IMR-90 (cell line): ENCODE results near the gene MMD. TPM values are rescaled to one million over a fixed set of nuclear protein-coding genes. Genes with fewer than 3 reads are reported as not detected.

Experiments used
- ATAC-seq: fragments of 200-7000 bp; cut with Tn5 transposase; 2 replicates; pipeline ENCODE4 v1.9.1; 2020; ENCODE audit warnings: low read depth, mild to moderate bottlenecking, moderate library complexity
- BruUV-seq: library from RNA; stranded (reverse); fragments of 400-500 nt; replicated peaks from 2 replicates; lab custom pipeline; 2021; lab: Mats Ljungman, UMichigan
- CTCF ChIA-PET: fragments of 300-600 bp; formaldehyde crosslinking; extraction: SDS; loops from one replicate; lab custom pipeline; 2021; ENCODE audit warnings: antibody characterized with exemption; lab: Yijun Ruan, JAX
- POLR2A ChIA-PET: fragments of 300-600 bp; sonication (Branson Sonifier 250); formaldehyde crosslinking; loops from one replicate; lab custom pipeline; 2022; ENCODE audit warnings: antibody characterized with exemption; ENCODE audit not compliant: unreplicated experiment; lab: Charles Lee
- DNase-seq: peaks from one replicate; pipeline ENCODE4 v3.0.0; 2013
- H2AFZ ChIP-seq: replicated peaks from 2 replicates; pipeline ENCODE3; 2013; ENCODE audit warnings: low read length, mild to moderate bottlenecking; ENCODE audit not compliant: poor library complexity
- H2AK5ac ChIP-seq: 2 replicates; pipeline ENCODE4 v1.6.1; 2013; ENCODE audit warnings: low read depth, low read length, inconsistent platforms
- H2AK9ac ChIP-seq: replicated peaks from 2 replicates; pipeline ENCODE3; 2013; ENCODE audit warnings: mild to moderate bottlenecking, low read depth, low read length, moderate library complexity; ENCODE audit not compliant: poor library complexity
- H2BK120ac ChIP-seq: 2 replicates; pipeline ENCODE4 v1.6.1; 2013; ENCODE audit warnings: low read depth, low read length, inconsistent platforms
- H2BK15ac ChIP-seq: 3 replicates; pipeline ENCODE4 v1.6.1; 2013; ENCODE audit warnings: low read depth, low read length, inconsistent platforms
- H2BK20ac ChIP-seq: 2 replicates; pipeline ENCODE4 v1.6.1; 2013; ENCODE audit warnings: low read depth, mild to moderate bottlenecking, inconsistent platforms, low read length, moderate library complexity
- H2BK5ac ChIP-seq: 2 replicates; pipeline ENCODE4 v1.6.1; 2013; ENCODE audit warnings: mild to moderate bottlenecking, low read depth, low read length, inconsistent platforms; ENCODE audit not compliant: poor library complexity, severe bottlenecking
- H3K14ac ChIP-seq: replicated peaks from 2 replicates; pipeline ENCODE4 v1.6.1; 2013; ENCODE audit warnings: low read depth, low read length, inconsistent platforms
- H3K18ac ChIP-seq: 2 replicates; pipeline ENCODE4 v1.6.1; 2013; ENCODE audit warnings: low read depth, low read length, control low read depth
- H3K23ac ChIP-seq: 2 replicates; pipeline ENCODE4 v1.6.1; 2013; ENCODE audit warnings: low read depth, low read length, inconsistent platforms
- H3K27ac ChIP-seq: 2 replicates; pipeline ENCODE4 v1.5.1; 2013; ENCODE audit warnings: mild to moderate bottlenecking, control low read depth, low read length; ENCODE audit not compliant: insufficient read depth
- H3K27me3 ChIP-seq: 2 replicates; pipeline ENCODE4 v1.6.1; 2013; ENCODE audit warnings: low read length; ENCODE audit not compliant: control insufficient read depth, insufficient read depth
- H3K36me3 ChIP-seq: 2 replicates; pipeline ENCODE4 v1.6.1; 2013; ENCODE audit warnings: low read length, mixed read lengths; ENCODE audit not compliant: control insufficient read depth, insufficient read depth
- H3K4ac ChIP-seq: 2 replicates; pipeline ENCODE4 v1.6.1; 2013; ENCODE audit warnings: low read depth, low read length, inconsistent platforms
- H3K4me1 ChIP-seq: 2 replicates; pipeline ENCODE4 v1.6.1; 2013; ENCODE audit warnings: low read length, mixed read lengths; ENCODE audit not compliant: control insufficient read depth, insufficient read depth
- H3K4me2 ChIP-seq: 2 replicates; pipeline ENCODE4 v1.6.1; 2013; ENCODE audit warnings: low read depth, mild to moderate bottlenecking, control low read depth, low read length, moderate library complexity
- H3K4me3 ChIP-seq: 2 replicates; pipeline ENCODE4 v1.5.1; 2013; ENCODE audit warnings: low read depth, mild to moderate bottlenecking, control low read depth, low read length, moderate library complexity; ENCODE audit not compliant: insufficient read depth
- H3K56ac ChIP-seq: 2 replicates; pipeline ENCODE4 v1.6.1; 2013; ENCODE audit warnings: low read length, inconsistent platforms; ENCODE audit not compliant: insufficient read depth; ENCODE audit errors: extremely low read depth
- H3K79me1 ChIP-seq, 2 experiments: 2 replicates each; pipeline ENCODE4 v1.6.1; 2013; ENCODE audit warnings: low read length in 2 of 2, inconsistent platforms in 1 of 2, low read depth in 1 of 2
- H3K9ac ChIP-seq: 2 replicates; pipeline ENCODE4 v1.6.1; 2013; ENCODE audit warnings: low read depth, low read length, control low read depth
- H3K9me1 ChIP-seq: 2 replicates; pipeline ENCODE4 v1.6.1; 2013; ENCODE audit warnings: low read length, inconsistent platforms; ENCODE audit not compliant: insufficient read depth
- H3K9me3 ChIP-seq: 2 replicates; pipeline ENCODE4 v1.6.1; 2013; ENCODE audit warnings: low read length; ENCODE audit not compliant: control insufficient read depth, insufficient read depth
- H4K20me1 ChIP-seq: 2 replicates; pipeline ENCODE4 v1.6.1; 2013; ENCODE audit warnings: low read length, inconsistent platforms; ENCODE audit not compliant: insufficient read depth
- H4K5ac ChIP-seq: 2 replicates; pipeline ENCODE4 v1.6.1; 2013; ENCODE audit warnings: mild to moderate bottlenecking, low read depth, low read length, control low read depth
- H4K8ac ChIP-seq, 2 experiments: 2 replicates each; pipeline ENCODE4 v1.6.1; 2013; ENCODE audit warnings: low read depth in 2 of 2, low read length in 2 of 2, control low read depth in 1 of 2, inconsistent platforms in 1 of 2
- H4K91ac ChIP-seq: 2 replicates; pipeline ENCODE4 v1.6.1; 2013; ENCODE audit warnings: low read depth, low read length, inconsistent platforms; ENCODE audit not compliant: insufficient read depth
- BHLHE40 ChIP-seq: fragments of 150-350 bp; IDR thresholded peaks from 2 replicates; pipeline ENCODE4 v1.6.1; 2016; ENCODE audit warnings: mild to moderate bottlenecking, low read depth, low read length
- FOS ChIP-seq: fragments of 150-350 bp; IDR thresholded peaks from 2 replicates; pipeline ENCODE4 v1.6.1; 2016; ENCODE audit warnings: low read depth, low read length
- MAZ ChIP-seq: IDR thresholded peaks from 2 replicates; pipeline ENCODE4 v1.6.1; 2012; ENCODE audit warnings: low read depth, mild to moderate bottlenecking, low read length, improper control_type of control experiment, moderate library complexity, borderline replicate concordance
- NFE2L2 ChIP-seq: fragments of 150-350 bp; IDR thresholded peaks from 2 replicates; pipeline ENCODE4 v1.6.1; 2016; ENCODE audit warnings: low read depth, mild to moderate bottlenecking, low read length
- POLR2A ChIP-seq: IDR thresholded peaks from 2 replicates; pipeline ENCODE4 v1.6.1; 2012; ENCODE audit warnings: mild to moderate bottlenecking, low read depth, low read length
- RAD21 ChIP-seq: IDR thresholded peaks from 2 replicates; pipeline ENCODE4 v1.6.1; 2012; ENCODE audit warnings: low read length, improper control_type of control experiment
- RCOR1 ChIP-seq: IDR thresholded peaks from 2 replicates; pipeline ENCODE4 v1.6.1; 2012; ENCODE audit warnings: mild to moderate bottlenecking, low read length, improper control_type of control experiment; ENCODE audit not compliant: insufficient replicate concordance
- RFX5 ChIP-seq: IDR thresholded peaks from 2 replicates; pipeline ENCODE4 v1.8.0; 2012; ENCODE audit warnings: low read depth, mild to moderate bottlenecking, low read length, moderate library complexity
- SMC3 ChIP-seq: fragments of 150-350 bp; IDR thresholded peaks from 2 replicates; pipeline ENCODE4 v1.6.1; 2016; ENCODE audit warnings: low read depth, mild to moderate bottlenecking, antibody characterized with exemption, low read length, moderate library complexity
- WGBS, 2 experiments: methylation state at CpG; one replicate each; pipeline versions ENCODE4 v1.1.5 to v1.1.7; 2013; ENCODE audit warnings: missing lambda C conversion rate in 2 of 2; ENCODE audit not compliant: insufficient read length in 1 of 2; ENCODE audit errors: extremely low coverage in 2 of 2; 5-methylcytosine and 5-hydroxymethylcytosine counted together
- dilution Hi-C: fragments of 300-500 bp; cut with HindIII; formaldehyde crosslinking; loops from one replicate; pipeline ENCODE4 v1.14.3; 2018; ENCODE audit warnings: low sequenced_read_pairs; ENCODE audit not compliant: unreplicated experiment
- in situ Hi-C: fragments of 300-500 bp; cut with MboI; formaldehyde crosslinking; loops from 3 replicates; pipeline ENCODE4 v1.14.3; 2019; ENCODE audit warnings: low sequenced_read_pairs, inconsistent platforms, mixed read lengths
- intact Hi-C: fragments of 100-400 bp; cut with micrococcal nuclease; formaldehyde crosslinking; loops from 2 replicates; pipeline ENCODE4 v1.10.0; 2022
- polyA plus RNA-seq, 3 experiments: library from polyadenylated mRNA; depleted of rRNA; stranded (reverse); fragments of >200 nt; gene quantifications; 2 replicates each; pipeline ENCODE4 v1.2.3, GENCODE V29; 2012; ENCODE audit warnings: low replicate concordance in 1 of 3
- total RNA-seq: library from RNA; depleted of rRNA; stranded (reverse); fragments of >200 nt; gene quantifications from 2 replicates; pipeline ENCODE4 v1.2.3, GENCODE V29; 2012
- TF ChIP-seq, protein P1 (sequence below): fragments of 150-350 bp; IDR thresholded peaks from 2 replicates; pipeline ENCODE4 v1.6.1; 2016; ENCODE audit warnings: low read depth, mild to moderate bottlenecking, low read length, moderate library complexity, borderline replicate concordance
- TF ChIP-seq, protein P2 (sequence below): fragments of 150-350 bp; IDR thresholded peaks from 2 replicates; pipeline ENCODE4 v1.6.1; 2017; ENCODE audit warnings: mild to moderate bottlenecking, antibody characterized with exemption, low read length, low read depth
- TF ChIP-seq, protein P3 (sequence below): conservative IDR thresholded peaks from 2 replicates; pipeline ENCODE4 v1.5.1; 2012; ENCODE audit warnings: mild to moderate bottlenecking, low read depth, low read length, improper control_type of control experiment

The MMD gene
- total and polyA plus RNA-seq, 2 of the 4 experiments (the other 2 are of a cell fraction) = 6.3 to 7.0 TPM

GRCh38 chr17:55430541-55431288, 9.1 kb upstream of the MMD start:
- H3K23ac ChIP-seq = no peak overlapping the region
- H2AK5ac ChIP-seq = no peak overlapping the region
- no peaks in the 10 kb centered on the region for H3K36me3 ChIP-seq
- no peak overlapping the region for H4K91ac ChIP-seq
- in situ Hi-C loops (no loop called here), intact Hi-C loops (no loop called here), dilution Hi-C loops (no loop called here)
- peaks cover 20% of the 10 kb centered on the region for H3K4me1 ChIP-seq
- H3K9ac ChIP-seq = no peak overlapping the region
- no peak overlapping the region for H3K56ac ChIP-seq
- H3K9me1 ChIP-seq = peaks cover 4% of the 10 kb centered on the region; the same call in 1 of the 2 replicates
- no peaks in the 10 kb centered on the region for H3K9me3 ChIP-seq
- no peak overlapping the region for H2BK15ac ChIP-seq
- no peak overlapping the region for H2BK5ac ChIP-seq
- H4K8ac ChIP-seq = no peak overlapping the region
- H4K5ac ChIP-seq = no peak overlapping the region
- H2AK9ac ChIP-seq = no peak overlapping the region
- H3K14ac ChIP-seq = no peak overlapping the region
- H4K20me1 ChIP-seq = peaks cover 4% of the 10 kb centered on the region; the same call in 1 of the 2 replicates
- 100% methylated on average over 1 of the region's 4 CpGs; no CpG with 5 or more reads in 1 of the 2 experiments for WGBS, 2 experiments
- H3K4me3 ChIP-seq = no peak overlapping the region
- POLR2A ChIA-PET = no interaction called here
- no peaks in the 10 kb centered on the region for H3K27me3 ChIP-seq
- H3K79me1 ChIP-seq = no peaks in the 10 kb centered on the region
- TF ChIP-seq, protein P1, sequence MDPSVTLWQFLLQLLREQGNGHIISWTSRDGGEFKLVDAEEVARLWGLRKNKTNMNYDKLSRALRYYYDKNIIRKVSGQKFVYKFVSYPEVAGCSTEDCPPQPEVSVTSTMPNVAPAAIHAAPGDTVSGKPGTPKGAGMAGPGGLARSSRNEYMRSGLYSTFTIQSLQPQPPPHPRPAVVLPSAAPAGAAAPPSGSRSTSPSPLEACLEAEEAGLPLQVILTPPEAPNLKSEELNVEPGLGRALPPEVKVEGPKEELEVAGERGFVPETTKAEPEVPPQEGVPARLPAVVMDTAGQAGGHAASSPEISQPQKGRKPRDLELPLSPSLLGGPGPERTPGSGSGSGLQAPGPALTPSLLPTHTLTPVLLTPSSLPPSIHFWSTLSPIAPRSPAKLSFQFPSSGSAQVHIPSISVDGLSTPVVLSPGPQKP = no peak
- TF ChIP-seq BHLHE40 (no peak), POLR2A (no peak), NFE2L2 (no peak), RCOR1 (no peak), MAZ (no peak), RFX5 (no peak), FOS (no peak), RAD21 (no peak), SMC3 (no peak)
- TF ChIP-seq, protein P2, sequence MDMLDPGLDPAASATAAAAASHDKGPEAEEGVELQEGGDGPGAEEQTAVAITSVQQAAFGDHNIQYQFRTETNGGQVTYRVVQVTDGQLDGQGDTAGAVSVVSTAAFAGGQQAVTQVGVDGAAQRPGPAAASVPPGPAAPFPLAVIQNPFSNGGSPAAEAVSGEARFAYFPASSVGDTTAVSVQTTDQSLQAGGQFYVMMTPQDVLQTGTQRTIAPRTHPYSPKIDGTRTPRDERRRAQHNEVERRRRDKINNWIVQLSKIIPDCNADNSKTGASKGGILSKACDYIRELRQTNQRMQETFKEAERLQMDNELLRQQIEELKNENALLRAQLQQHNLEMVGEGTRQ = no peak
- TF ChIP-seq, protein P3, sequence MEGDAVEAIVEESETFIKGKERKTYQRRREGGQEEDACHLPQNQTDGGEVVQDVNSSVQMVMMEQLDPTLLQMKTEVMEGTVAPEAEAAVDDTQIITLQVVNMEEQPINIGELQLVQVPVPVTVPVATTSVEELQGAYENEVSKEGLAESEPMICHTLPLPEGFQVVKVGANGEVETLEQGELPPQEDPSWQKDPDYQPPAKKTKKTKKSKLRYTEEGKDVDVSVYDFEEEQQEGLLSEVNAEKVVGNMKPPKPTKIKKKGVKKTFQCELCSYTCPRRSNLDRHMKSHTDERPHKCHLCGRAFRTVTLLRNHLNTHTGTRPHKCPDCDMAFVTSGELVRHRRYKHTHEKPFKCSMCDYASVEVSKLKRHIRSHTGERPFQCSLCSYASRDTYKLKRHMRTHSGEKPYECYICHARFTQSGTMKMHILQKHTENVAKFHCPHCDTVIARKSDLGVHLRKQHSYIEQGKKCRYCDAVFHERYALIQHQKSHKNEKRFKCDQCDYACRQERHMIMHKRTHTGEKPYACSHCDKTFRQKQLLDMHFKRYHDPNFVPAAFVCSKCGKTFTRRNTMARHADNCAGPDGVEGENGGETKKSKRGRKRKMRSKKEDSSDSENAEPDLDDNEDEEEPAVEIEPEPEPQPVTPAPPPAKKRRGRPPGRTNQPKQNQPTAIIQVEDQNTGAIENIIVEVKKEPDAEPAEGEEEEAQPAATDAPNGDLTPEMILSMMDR = no peak
- no peak for DNase-seq
- no peak overlapping the region; the same call in 1 of the 2 replicates for H3K18ac ChIP-seq
- CTCF ChIA-PET = interaction anchor here (1.0 kb wide), 1 partner anchor 45 kb away, joined by 3 read pairs; no protein-coding TSS in a partner anchor
- no TSS peak for BruUV-seq
- H3K4me2 ChIP-seq = no peak overlapping the region
- no peak overlapping the region for H2BK20ac ChIP-seq
- H2BK120ac ChIP-seq = no peak overlapping the region
- no peak for ATAC-seq
- peak overlapping the region; percentile 27; the same call in 1 of the 2 replicates for H3K4ac ChIP-seq
- H3K27ac ChIP-seq = no peak overlapping the region
- no peak overlapping the region for H2AFZ ChIP-seq
